ENCODE measurements around the gene ALKBH2. TPM values are rescaled to one million over a fixed set of nuclear protein-coding genes. Genes with fewer than 3 reads are reported as not detected.
"Not testable (repeated sequence)": the region's sequence is repeated elsewhere in the genome, so short reads cannot be mapped to it uniquely, and the experiment has no call there.

Gene ALKBH2
- total RNA-seq, 2 experiments from 2014 or later: 13.0 to 15.2 TPM

DNA sequence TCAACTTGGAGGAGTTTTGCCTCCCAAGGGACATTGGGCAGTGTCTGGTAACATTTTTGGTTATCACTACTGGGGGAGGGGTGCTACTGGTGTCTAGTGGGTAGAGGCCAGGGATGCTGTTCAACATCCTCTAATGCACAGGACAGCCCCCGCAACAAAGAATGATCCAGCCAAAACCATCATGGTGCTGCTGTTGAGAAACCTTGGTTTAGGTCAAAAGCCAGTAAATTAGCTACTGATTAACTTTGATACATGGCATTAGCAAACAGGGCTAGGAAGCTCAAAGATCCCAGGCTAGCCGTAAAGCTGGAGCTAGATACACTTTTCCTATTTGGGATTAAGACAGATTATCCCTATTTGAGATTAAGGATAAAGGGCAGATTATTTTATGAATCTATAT lies 8.8 kb downstream of the ALKBH2 start:
- H3K27ac Mint-ChIP-seq: no peak overlapping the region
- H3K9me3 Mint-ChIP-seq: peaks cover 6% of the 10 kb centered on the region
- no peaks in the 10 kb centered on the region for H3K27me3 Mint-ChIP-seq
- ATAC-seq (ENCODE audit: low read depth): no peak
- H3K4me3 Mint-ChIP-seq: no peak overlapping the region
- no peak for DNase-seq
- H3K4me1 Mint-ChIP-seq: peaks cover 3% of the 10 kb centered on the region
- peaks cover 17% of the 10 kb centered on the region for H3K36me3 Mint-ChIP-seq
- POLR2A ChIA-PET: no interaction called here

DNA sequence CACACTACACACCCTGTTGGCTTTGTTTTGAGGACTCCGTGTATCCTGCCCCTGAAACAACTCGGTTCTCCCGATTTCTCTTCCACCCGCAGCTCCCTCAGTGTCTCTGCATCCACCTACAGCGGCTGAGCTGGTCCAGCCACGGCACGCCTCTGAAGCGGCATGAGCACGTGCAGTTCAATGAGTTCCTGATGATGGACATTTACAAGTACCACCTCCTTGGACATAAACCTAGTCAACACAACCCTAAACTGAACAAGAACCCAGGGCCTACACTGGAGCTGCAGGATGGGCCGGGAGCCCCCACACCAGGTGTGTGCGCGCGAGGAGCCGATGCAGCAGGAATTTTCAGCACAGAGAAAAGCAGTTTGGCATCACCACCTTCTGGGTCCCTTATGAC lies 10.5 kb downstream of the ALKBH2 start:
- ATAC-seq (ENCODE audit: low read depth): no peak
- no peak for DNase-seq
- H3K9me3 Mint-ChIP-seq: peaks cover 8% of the 10 kb centered on the region
- no peak overlapping the region for H3K27ac Mint-ChIP-seq
- peaks cover 26% of the 10 kb centered on the region for H3K36me3 Mint-ChIP-seq
- POLR2A ChIA-PET: no interaction called here
- H3K4me3 Mint-ChIP-seq: no peak overlapping the region
- H3K27me3 Mint-ChIP-seq: no peaks in the 10 kb centered on the region
- peaks cover 3% of the 10 kb centered on the region for H3K4me1 Mint-ChIP-seq

DNA sequence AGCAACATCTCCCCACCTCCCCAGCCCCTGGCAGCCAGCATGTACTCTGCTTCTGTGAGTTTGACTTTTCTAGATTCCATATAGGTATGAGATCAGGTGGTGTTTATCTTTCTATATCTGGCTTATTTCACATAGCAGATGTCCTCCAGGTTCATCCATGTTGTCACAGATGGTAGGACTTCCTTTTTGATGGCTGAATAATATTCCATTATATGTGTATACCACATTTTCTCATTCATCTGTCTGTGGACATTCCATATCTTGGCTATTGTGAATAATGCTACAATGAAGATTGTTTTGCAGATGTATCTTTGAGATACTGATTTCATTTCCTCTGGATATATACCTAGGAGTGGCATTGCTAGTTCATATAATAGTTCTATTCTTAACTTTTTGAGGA lies 18.4 kb downstream of the ALKBH2 start:
- H3K4me1 Mint-ChIP-seq: no peaks in the 10 kb centered on the region
- DNase-seq (no peak), ATAC-seq (ENCODE audit: low read depth) (no peak)
- peaks cover 23% of the 10 kb centered on the region for H3K36me3 Mint-ChIP-seq
- no peak overlapping the region for H3K4me3 Mint-ChIP-seq
- POLR2A ChIA-PET: no interaction called here
- no peak overlapping the region for H3K27ac Mint-ChIP-seq
- peaks cover 7% of the 10 kb centered on the region for H3K9me3 Mint-ChIP-seq
- no peaks in the 10 kb centered on the region for H3K27me3 Mint-ChIP-seq

DNA sequence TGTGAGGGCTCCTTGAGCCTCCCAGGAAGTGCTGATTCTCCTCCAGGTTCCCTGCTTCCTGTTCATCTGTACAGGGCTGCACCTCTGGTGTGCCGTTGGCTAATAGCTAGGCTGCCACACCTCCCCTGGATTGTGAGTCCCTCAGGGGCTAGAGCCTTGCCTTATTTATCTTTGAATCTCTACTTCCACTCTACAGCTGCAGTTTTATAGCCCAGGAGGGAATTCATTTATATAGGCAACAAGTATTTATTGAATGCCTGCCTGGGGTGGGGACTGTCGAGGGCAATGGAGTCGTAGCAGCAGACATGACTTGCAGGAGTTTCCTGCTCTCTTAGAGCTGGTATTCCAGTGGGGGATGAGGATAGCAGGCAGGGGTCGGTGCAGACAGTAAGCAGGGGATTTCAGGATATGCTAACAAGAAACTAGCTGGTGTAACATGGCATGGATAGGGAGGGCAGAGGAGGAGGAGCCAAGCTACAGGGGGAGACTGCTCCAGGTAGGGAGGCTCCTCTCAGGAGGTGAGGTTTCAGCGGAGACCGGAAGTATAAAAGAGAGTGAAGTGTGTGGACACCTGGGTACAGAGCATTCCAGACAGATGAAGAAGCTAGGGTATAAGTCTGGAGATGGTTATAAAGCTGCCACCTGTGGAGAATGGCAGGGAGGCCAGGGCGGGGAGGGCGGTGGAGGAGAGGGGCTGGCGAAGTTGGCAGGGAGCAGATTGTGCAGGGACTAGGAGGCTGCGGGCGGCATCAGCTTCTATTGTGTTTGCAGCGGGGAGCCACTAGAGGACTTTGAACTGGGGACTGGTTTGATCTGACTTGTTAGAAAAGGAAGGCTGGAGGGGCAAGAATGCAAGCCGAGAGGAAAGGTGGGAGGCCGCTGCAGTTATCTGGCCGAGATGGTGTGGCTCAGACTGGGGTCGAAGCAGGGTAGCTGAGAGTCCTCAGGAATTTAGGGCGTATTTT lies 23.7 kb downstream of the ALKBH2 start:
- peaks cover 4% of the 10 kb centered on the region for H3K36me3 Mint-ChIP-seq

DNA sequence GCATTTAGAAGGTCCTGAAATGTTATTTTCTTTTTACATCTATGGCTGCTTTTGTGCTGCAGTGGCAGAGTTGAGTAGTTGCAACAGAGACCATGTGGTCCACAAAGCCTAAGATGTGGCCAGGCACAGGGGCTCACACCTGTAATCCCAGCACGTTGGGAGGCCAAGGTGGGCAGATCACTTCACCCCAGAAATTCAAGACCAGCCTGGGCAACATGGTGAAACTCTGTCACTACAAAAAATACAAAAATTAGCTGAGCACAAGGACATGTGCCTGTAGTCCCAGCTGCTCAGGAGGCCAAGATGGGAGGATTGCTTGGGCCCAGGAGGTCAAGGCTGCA lies 27.4 kb downstream of the ALKBH2 start:
- H3K4me1 Mint-ChIP-seq: no peaks in the 10 kb centered on the region
- H3K4me3 Mint-ChIP-seq: no peak overlapping the region
- no peak overlapping the region for H3K27ac Mint-ChIP-seq
- POLR2A ChIA-PET: no interaction called here
- no peaks in the 10 kb centered on the region for H3K9me3 Mint-ChIP-seq
- H3K36me3 Mint-ChIP-seq: peaks cover 1% of the 10 kb centered on the region
- H3K27me3 Mint-ChIP-seq: no peaks in the 10 kb centered on the region
- ATAC-seq (ENCODE audit: low read depth): no peak
- no peak for DNase-seq

More for the DNA sequence above, 23.7 kb downstream of the ALKBH2 start:
- DNase-seq (no peak), ATAC-seq (ENCODE audit: low read depth) (no peak)
- H3K4me1 Mint-ChIP-seq: no peaks in the 10 kb centered on the region
- no peaks in the 10 kb centered on the region for H3K27me3 Mint-ChIP-seq
- POLR2A ChIA-PET: no interaction called here
- peaks cover under 1% of the 10 kb centered on the region for H3K9me3 Mint-ChIP-seq
- no peak overlapping the region for H3K27ac Mint-ChIP-seq
- no peak overlapping the region for H3K4me3 Mint-ChIP-seq

DNA sequence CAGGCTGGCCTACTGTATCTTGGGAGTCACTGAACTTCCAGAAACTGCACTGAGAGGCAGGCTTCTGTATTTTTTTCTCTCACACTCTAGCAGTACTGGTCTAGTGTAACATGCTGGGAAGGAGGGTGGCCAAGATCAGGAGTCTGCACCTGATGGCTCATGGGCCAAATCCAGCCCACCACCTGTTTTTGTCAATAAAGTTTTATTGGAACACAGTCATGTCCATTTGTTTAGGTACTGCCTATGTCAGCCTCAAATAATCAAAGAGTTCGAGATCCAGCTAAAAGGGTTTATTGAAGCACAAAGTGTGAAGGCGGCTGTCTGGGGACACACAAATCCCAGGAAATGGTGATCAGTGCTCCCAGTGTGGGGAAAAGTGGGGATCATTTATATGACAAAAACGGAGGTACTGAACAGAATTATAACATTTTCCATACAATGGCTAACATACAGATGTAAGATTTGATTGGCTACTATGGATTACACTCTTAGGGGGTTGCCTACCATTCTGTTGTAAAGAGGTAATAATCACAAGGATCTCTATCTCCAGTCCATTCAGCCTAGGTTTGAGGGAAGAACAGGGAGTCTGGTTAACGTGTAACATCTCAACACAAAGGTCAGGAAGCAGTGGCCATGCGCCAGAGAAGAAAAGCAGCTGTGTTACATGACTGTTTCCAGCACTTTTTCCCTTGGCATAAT lies 28.0 kb downstream of the ALKBH2 start:
- no peak for DNase-seq
- Mint-ChIP-seq H3K4me1 (no peaks in the 10 kb centered on the region), H3K4me3 (no peak overlapping the region), H3K27me3 (no peaks in the 10 kb centered on the region), H3K9me3 (no peaks in the 10 kb centered on the region), H3K27ac (no peak overlapping the region), H3K36me3 (peaks cover 1% of the 10 kb centered on the region)
- no peak for ATAC-seq (ENCODE audit: low read depth)
- POLR2A ChIA-PET: no interaction called here

DNA sequence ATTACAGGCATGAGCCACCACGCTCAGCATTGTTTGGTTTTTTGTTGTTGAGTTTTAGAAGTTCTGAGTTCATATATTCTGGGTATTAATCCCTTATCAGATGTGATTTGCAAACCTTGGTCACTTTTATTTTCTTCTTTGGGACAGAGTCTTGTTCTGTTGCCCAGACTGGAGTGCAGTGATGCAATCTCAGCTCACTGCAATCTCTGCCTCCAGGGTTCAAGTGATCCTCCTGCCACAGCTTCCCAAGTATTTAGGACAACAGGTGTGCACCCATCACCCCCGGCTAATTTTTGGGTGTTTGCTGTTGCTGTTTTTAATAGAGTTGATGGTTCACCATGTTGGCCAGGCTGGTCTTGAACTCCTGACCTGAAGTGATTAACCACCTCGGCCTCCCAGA lies 29.1 kb downstream of the ALKBH2 start:
- POLR2A ChIA-PET: interaction anchor here (1.2 kb wide), 1 partner anchor 10 kb away, joined by 3 read pairs; no protein-coding TSS in a partner anchor
- no peak for DNase-seq
- Mint-ChIP-seq H3K27ac (no peak overlapping the region), H3K9me3 (no peaks in the 10 kb centered on the region), H3K36me3 (peaks cover 1% of the 10 kb centered on the region), H3K4me3 (no peak overlapping the region), H3K4me1 (no peaks in the 10 kb centered on the region), H3K27me3 (no peaks in the 10 kb centered on the region)
- no peak for ATAC-seq (ENCODE audit: low read depth)

DNA sequence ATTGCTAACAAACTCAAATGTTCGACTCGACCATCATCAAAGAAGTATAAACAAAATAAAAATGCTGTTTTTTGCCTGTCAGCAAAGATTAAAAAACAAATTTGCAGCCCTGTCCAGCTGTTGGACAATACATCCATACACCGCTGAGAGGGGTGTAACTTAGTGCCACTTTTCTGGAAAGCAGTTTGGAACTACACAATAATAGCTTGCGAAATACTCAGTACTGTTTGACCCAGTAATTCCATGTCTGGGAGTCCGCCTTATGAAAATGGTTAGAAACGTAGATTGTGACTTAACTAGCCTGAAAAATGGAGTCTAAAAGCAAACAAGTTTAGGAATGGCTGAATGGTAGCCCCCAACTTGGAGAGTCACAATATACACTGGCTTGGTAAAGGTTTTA lies 34.5 kb downstream of the ALKBH2 start:
- DNase-seq (no peak), ATAC-seq (ENCODE audit: low read depth) (no peak)
- Mint-ChIP-seq H3K27ac (no peak overlapping the region), H3K27me3 (no peaks in the 10 kb centered on the region), H3K4me3 (no peak overlapping the region), H3K4me1 (peaks cover 5% of the 10 kb centered on the region), H3K36me3 (peaks cover 3% of the 10 kb centered on the region), H3K9me3 (no peaks in the 10 kb centered on the region)
- POLR2A ChIA-PET: interaction anchor here (0.6 kb wide), 1 partner anchor 783 kb away, joined by 6 read pairs; no protein-coding TSS in a partner anchor

DNA sequence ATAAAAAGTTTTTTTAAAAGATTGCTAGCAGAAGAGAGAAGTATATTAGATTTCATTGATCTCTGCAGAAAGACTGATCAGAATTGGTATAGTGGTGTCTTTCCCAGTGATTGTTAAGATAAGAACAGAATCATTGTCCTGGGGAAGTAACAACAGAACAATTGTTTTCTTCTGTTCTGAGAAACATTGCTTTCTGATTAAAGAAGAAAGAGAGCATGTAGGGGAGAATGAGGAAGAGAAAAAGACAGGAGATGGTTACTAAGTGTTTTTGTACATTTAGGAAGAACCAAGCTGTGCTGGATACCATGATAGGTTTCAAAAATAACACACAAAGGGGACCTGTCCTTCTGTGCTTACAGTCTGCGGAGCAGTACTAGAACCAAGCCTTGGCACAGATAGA lies 35.9 kb downstream of the ALKBH2 start:
- ATAC-seq (ENCODE audit: low read depth) (no peak), DNase-seq (no peak)
- H3K4me3 Mint-ChIP-seq: no peak overlapping the region
- peaks cover 4% of the 10 kb centered on the region for H3K36me3 Mint-ChIP-seq
- no peaks in the 10 kb centered on the region for H3K27me3 Mint-ChIP-seq
- H3K9me3 Mint-ChIP-seq: no peaks in the 10 kb centered on the region
- H3K27ac Mint-ChIP-seq: no peak overlapping the region
- H3K4me1 Mint-ChIP-seq: peaks cover 7% of the 10 kb centered on the region
- POLR2A ChIA-PET: no interaction called here

DNA sequence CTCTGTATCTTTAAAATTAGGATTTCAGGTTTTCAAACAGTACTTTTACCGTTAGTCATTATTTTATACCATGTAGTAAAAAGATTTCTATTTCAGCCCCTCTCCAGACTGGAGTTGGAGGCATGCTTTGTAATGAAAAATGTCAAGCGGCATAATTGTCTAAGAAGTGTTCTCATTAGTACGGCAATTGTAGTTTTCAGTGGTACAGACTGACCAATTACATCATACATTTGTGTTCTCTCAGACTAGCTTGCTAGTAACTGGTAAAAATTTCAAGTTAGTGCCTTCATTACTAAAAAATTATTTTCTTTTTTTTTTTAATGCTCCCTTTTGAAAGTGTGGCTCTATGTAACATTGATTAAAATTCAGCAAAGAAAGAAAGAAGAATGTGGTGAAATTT lies 36.4 kb downstream of the ALKBH2 start:
- ATAC-seq (ENCODE audit: low read depth): no peak
- Mint-ChIP-seq H3K4me1 (peaks cover 11% of the 10 kb centered on the region), H3K36me3 (peaks cover 6% of the 10 kb centered on the region), H3K4me3 (no peak overlapping the region), H3K27ac (no peak overlapping the region), H3K9me3 (no peaks in the 10 kb centered on the region), H3K27me3 (no peaks in the 10 kb centered on the region)
- DNase-seq: no peak
- POLR2A ChIA-PET: no interaction called here

DNA sequence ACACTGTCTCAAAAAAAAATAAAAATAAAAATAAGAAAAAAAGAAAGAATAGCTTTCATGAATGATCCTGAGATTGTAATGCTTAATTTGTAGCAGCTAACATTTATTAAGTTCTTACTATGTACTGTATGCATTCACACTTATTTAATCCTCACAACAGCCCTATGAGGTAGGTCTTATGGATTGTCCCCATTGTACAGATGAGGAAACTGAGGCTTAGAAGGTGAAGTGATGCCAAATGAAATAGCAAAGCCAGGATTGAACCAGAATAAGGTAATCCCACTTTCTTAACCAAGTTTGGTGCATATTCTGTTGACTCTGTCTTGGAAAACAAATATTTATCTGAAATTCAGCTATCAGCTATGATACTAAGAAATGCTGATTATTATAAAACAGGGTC lies 38.8 kb downstream of the ALKBH2 start:
- ATAC-seq (ENCODE audit: low read depth) (no peak), DNase-seq (no peak)
- POLR2A ChIA-PET: interaction anchor here (0.7 to 1.4 kb wide), 4 partner anchors 10 to 478 kb away, joined by 3 to 6 read pairs (median 6); partner anchors contain the start of gene SSH1
- Mint-ChIP-seq H3K4me3 (no peak overlapping the region), H3K27me3 (no peaks in the 10 kb centered on the region), H3K27ac (peak overlapping the region; percentile 34), H3K4me1 (peaks cover 12% of the 10 kb centered on the region), H3K9me3 (no peaks in the 10 kb centered on the region), H3K36me3 (peaks cover 7% of the 10 kb centered on the region)

DNA sequence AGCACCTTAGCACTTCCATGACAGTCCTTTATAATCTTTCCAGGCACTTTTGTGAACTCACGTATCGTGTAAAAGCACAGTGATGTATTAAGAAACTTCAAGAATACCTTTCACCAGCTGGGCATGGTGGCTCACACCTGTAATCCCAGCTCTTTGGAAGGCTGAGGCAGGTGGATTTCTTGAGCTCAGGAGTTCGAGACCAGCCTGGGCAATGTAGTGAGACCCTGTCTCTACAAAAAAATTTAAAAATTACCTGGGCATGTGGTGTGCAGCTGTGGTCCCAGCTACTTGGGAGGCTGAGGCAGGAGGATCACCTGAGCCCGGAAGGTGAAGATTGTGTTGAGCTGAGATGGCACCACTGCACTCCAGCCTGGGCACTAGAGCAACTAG lies 39.2 kb downstream of the ALKBH2 start:
- H3K4me3 Mint-ChIP-seq: peak overlapping the region; percentile 99
- not testable (repeated sequence) for H3K27me3 Mint-ChIP-seq; ATAC-seq (ENCODE audit: low read depth); H3K9me3 Mint-ChIP-seq; DNase-seq; H3K36me3 Mint-ChIP-seq
- POLR2A ChIA-PET: interaction anchor here (1.2 to 1.4 kb wide), 3 partner anchors 10 to 197 kb away, joined by 3 to 6 read pairs (median 6); partner anchors contain the start of gene SSH1
- H3K4me1 Mint-ChIP-seq: peaks cover 12% of the 10 kb centered on the region
- H3K27ac Mint-ChIP-seq: peak overlapping the region; percentile 98

DNA sequence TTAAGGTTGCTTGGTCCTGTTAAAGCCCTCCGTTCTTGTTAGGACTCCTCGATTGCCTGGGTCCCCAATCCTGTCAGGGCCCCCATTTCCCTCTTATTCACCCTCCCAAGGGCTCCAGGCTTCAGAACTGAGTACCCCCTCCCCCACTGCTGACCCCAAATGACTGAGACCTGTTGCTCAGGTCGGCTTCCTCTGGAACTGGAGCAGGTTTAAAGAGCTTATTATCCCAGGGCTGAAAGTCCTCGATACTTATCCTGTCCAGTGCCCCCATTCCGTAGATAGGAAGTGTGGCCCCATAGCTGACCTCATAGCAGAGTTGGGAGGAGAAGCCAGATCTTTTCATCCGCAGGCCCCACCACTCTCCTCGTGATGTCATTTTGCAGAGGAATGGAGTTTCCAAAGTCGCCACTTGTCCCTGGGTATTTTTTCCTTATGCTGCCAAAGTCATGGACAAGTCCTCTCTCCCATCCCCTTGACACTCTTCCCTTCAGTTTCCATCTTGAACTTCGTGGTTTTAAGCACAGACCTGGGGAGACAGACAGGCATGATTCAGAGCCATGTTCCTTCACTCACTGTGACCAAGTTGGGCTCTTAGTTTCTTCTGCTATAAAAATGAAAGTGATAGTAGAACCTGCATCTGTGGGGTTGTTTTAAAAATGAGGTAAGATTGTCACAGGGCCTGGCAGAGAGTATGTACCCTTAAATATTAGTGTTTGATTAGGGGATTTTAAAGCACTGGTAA lies 39.7 kb downstream of the ALKBH2 start:
- Mint-ChIP-seq H3K27ac (peak overlapping the region; percentile 98), H3K9me3 (no peaks in the 10 kb centered on the region), H3K36me3 (peaks cover 7% of the 10 kb centered on the region), H3K4me3 (peak overlapping the region; percentile 99), H3K27me3 (no peaks in the 10 kb centered on the region), H3K4me1 (peaks cover 13% of the 10 kb centered on the region)
- ATAC-seq (ENCODE audit: low read depth) (peak; percentile 70), DNase-seq (peak; percentile 44)
- POLR2A ChIA-PET: interaction anchor here (1.2 to 1.6 kb wide), 4 partner anchors 11 to 196 kb away, joined by 3 to 6 read pairs (median 6); partner anchors contain the start of genes ALKBH2 and SSH1

Data from activated naive CD8-positive, alpha-beta T cell treated with anti-CD3 and anti-CD28 coated beads, Interleukin-2, amount 10 ng/mL, durations not matched to agents 7 days and 5 days (primary cell).